Measurements from ENCODE around the gene SEC14L1.
A peak's percentile ranks its signal among the peaks of the same experiment; 100 is the strongest.

SEC14L1 gene

DNA sequence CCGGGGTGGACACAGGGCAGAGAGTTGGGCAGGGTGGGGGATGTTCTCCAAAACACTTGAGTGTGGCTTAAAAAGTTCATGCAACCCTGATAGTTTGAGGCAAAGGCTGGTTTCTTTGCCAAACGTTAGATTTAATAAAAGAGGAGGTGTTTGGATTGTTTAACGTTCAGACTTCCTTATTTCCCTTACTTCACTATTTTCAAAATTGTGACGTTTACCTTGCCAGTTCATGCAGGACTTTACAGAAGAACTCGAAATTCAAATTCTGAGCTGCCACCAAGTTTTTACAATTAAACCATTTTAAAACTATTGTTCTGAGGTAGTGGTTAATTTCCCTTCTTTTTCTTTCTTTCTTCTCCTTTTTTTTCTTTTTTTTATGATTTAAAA lies 5.5 kb downstream of the SEC14L1 start:
- H3K9ac ChIP-seq = peak overlapping the region; percentile 34; the same call in 1 of the 2 replicates
- peaks cover 65% of the 10 kb centered on the region; the same call in 1 of the 2 replicates for H3K79me2 ChIP-seq (ENCODE audit: insufficient read depth, low read depth)

DNA sequence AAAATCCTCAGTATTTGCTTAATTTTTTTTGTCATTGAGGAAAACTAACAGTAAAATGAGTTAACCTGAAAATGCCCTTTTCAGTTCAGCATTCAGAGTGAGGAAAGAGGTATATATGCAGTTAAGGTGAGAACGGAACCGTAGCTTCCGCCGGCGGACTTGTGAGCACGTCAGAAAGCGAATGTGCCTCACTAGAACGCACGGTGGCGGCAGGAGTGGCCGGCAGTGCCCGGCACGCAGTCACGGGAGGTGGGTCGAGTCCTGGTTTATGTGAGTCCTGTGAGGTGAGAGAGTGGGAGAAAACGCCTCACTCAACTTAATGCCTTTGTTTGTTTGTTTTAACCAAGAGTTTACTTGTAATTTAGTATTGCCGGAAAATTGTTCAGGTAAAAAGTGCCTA lies 6.1 kb downstream of the SEC14L1 start:
- TF ChIP-seq, protein P1, sequence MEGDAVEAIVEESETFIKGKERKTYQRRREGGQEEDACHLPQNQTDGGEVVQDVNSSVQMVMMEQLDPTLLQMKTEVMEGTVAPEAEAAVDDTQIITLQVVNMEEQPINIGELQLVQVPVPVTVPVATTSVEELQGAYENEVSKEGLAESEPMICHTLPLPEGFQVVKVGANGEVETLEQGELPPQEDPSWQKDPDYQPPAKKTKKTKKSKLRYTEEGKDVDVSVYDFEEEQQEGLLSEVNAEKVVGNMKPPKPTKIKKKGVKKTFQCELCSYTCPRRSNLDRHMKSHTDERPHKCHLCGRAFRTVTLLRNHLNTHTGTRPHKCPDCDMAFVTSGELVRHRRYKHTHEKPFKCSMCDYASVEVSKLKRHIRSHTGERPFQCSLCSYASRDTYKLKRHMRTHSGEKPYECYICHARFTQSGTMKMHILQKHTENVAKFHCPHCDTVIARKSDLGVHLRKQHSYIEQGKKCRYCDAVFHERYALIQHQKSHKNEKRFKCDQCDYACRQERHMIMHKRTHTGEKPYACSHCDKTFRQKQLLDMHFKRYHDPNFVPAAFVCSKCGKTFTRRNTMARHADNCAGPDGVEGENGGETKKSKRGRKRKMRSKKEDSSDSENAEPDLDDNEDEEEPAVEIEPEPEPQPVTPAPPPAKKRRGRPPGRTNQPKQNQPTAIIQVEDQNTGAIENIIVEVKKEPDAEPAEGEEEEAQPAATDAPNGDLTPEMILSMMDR (conservative IDR thresholded peaks at IDR 0.05; ENCODE audit: low read depth, low read length) = no peak
- Histone ChIP-seq H3K9ac (no peak overlapping the region), H3K36me3 (ENCODE audit: insufficient read depth) (no peaks in the 10 kb centered on the region; the same call in 1 of the 2 replicates)

More for the DNA sequence above, 5.5 kb downstream of the SEC14L1 start:
- no peak overlapping the region for H3K4me3 ChIP-seq (IDR thresholded peaks at IDR 0.05; ENCODE audit: insufficient read depth, low read depth, low read length)
- TF ChIP-seq, protein P1 (conservative IDR thresholded peaks at IDR 0.05; ENCODE audit: low read depth, low read length) = no peak
- no peaks in the 10 kb centered on the region for H3K27me3 ChIP-seq (ENCODE audit: insufficient read depth, low read depth)
- peak overlapping the region; percentile 53 for H3K4me2 ChIP-seq
- H2AFZ ChIP-seq (ENCODE audit: low read depth) = no peak overlapping the region
- peak overlapping the region; percentile 66; the same call in 1 of the 2 replicates for H3K27ac ChIP-seq
- no peaks in the 10 kb centered on the region; the same call in 1 of the 2 replicates for H3K36me3 ChIP-seq (ENCODE audit: insufficient read depth)
- no peaks in the 10 kb centered on the region; the same call in 1 of the 2 replicates for H4K20me1 ChIP-seq (ENCODE audit: insufficient read depth)
- H3K4me1 ChIP-seq (ENCODE audit: low read depth, poor library complexity, severe bottlenecking) = peaks cover 74% of the 10 kb centered on the region

DNA sequence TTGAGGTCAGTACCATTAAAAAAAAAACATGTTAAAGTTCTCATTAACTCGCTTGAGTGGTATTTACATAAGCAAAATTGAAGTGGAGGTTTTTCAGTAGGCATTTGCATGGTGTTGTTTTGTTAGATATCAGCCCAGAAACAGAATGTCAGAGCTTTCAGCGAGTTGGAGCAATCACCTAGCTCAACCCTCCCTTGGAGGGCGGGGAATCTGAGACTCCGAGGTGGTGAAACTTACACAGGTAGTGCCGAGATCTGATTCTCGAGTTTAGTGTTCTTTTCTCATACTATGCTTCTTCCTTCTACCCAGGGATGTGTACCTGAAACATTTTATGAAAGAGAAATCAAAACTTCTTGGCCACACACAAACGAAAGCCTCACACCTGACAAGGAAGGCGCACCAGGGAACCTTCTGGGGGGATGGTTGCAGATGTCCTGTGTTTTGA lies 6.6 kb downstream of the SEC14L1 start:
- Histone ChIP-seq H3K4me2 (peak overlapping the region; percentile 53), H3K27ac (peak overlapping the region; percentile 27; the same call in 1 of the 2 replicates), H2AFZ (ENCODE audit: low read depth) (no peak overlapping the region), H3K79me2 (ENCODE audit: insufficient read depth, low read depth) (peaks cover 64% of the 10 kb centered on the region; the same call in 1 of the 2 replicates), H3K4me3 (IDR thresholded peaks at IDR 0.05; ENCODE audit: insufficient read depth, low read depth, low read length) (no peak overlapping the region), H3K9ac (no peak overlapping the region), H3K36me3 (ENCODE audit: insufficient read depth) (no peaks in the 10 kb centered on the region; the same call in 1 of the 2 replicates), H3K4me1 (ENCODE audit: low read depth, poor library complexity, severe bottlenecking) (peaks cover 67% of the 10 kb centered on the region), H3K27me3 (ENCODE audit: insufficient read depth, low read depth) (no peaks in the 10 kb centered on the region), H4K20me1 (ENCODE audit: insufficient read depth) (no peaks in the 10 kb centered on the region; the same call in 1 of the 2 replicates)
- TF ChIP-seq, protein P1 (conservative IDR thresholded peaks at IDR 0.05; ENCODE audit: low read depth, low read length) = no peak

More for the DNA sequence above, 6.1 kb downstream of the SEC14L1 start:
- H3K4me2 ChIP-seq = peak overlapping the region; percentile 53
- peaks cover 72% of the 10 kb centered on the region for H3K4me1 ChIP-seq (ENCODE audit: low read depth, poor library complexity, severe bottlenecking)
- H3K4me3 ChIP-seq (IDR thresholded peaks at IDR 0.05; ENCODE audit: insufficient read depth, low read depth, low read length) = no peak overlapping the region
- H3K79me2 ChIP-seq (ENCODE audit: insufficient read depth, low read depth) = peaks cover 68% of the 10 kb centered on the region; the same call in 1 of the 2 replicates
- H4K20me1 ChIP-seq (ENCODE audit: insufficient read depth) = no peaks in the 10 kb centered on the region; the same call in 1 of the 2 replicates
- H3K27ac ChIP-seq = peak overlapping the region; percentile 27; the same call in 1 of the 2 replicates
- H2AFZ ChIP-seq (ENCODE audit: low read depth) = no peak overlapping the region
- no peaks in the 10 kb centered on the region for H3K27me3 ChIP-seq (ENCODE audit: insufficient read depth, low read depth)

DNA sequence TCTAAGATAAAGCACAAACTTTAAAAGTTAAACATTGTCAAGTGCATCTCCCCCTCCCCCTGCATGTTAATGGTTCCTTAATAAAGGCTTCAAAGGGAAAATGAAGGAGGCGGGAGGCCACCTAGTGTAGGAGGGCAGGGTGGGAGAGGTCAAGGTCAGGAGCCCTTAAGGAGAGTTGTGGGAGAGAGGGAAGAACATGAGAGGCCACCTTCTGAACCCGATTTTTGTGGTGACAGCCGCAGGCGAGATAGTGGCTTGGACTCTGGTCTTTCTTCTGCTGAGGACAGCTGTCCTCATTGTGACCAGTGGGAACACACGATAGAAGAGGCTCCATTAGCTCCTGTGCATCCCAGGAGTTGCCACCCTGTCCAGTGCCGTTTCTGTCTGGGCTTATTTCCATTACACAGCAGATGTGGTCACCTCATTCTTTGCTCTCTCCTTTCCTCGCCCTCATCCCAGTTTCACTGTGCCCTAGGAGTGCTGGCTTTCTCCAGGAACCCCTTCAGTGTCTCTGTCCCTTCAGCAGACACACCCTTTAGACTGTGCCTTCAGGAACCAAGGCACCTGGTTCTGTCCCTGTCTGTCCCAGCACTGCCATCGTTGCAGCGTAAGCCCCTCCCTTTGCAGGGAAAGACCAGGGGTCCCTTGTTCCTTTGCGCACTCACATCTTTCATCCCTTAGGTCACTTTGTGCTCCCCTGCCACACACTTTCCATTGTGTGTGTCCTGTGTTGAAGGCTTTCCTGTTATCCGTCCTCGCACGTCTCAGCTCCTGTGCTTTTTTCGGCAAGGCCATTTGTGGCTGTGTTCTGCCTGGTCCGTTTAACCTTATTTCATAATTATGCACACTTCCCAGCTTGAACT lies 7.5 kb downstream of the SEC14L1 start:
- Histone ChIP-seq H3K79me2 (ENCODE audit: insufficient read depth, low read depth) (peaks cover 59% of the 10 kb centered on the region; the same call in 1 of the 2 replicates), H3K36me3 (ENCODE audit: insufficient read depth) (no peaks in the 10 kb centered on the region; the same call in 1 of the 2 replicates), H3K9ac (no peak overlapping the region), H3K27me3 (ENCODE audit: insufficient read depth, low read depth) (no peaks in the 10 kb centered on the region), H3K27ac (peak overlapping the region; percentile 27; the same call in 1 of the 2 replicates), H2AFZ (ENCODE audit: low read depth) (no peak overlapping the region), H4K20me1 (ENCODE audit: insufficient read depth) (no peaks in the 10 kb centered on the region; the same call in 1 of the 2 replicates), H3K4me2 (peak overlapping the region; percentile 53), H3K4me3 (IDR thresholded peaks at IDR 0.05; ENCODE audit: insufficient read depth, low read depth, low read length) (no peak overlapping the region), H3K4me1 (ENCODE audit: low read depth, poor library complexity, severe bottlenecking) (peaks cover 63% of the 10 kb centered on the region)
- TF ChIP-seq, protein P1 (conservative IDR thresholded peaks at IDR 0.05; ENCODE audit: low read depth, low read length) = no peak
